Measurements from ENCODE around the gene TECPR1.

The TECPR1 gene

DNA sequence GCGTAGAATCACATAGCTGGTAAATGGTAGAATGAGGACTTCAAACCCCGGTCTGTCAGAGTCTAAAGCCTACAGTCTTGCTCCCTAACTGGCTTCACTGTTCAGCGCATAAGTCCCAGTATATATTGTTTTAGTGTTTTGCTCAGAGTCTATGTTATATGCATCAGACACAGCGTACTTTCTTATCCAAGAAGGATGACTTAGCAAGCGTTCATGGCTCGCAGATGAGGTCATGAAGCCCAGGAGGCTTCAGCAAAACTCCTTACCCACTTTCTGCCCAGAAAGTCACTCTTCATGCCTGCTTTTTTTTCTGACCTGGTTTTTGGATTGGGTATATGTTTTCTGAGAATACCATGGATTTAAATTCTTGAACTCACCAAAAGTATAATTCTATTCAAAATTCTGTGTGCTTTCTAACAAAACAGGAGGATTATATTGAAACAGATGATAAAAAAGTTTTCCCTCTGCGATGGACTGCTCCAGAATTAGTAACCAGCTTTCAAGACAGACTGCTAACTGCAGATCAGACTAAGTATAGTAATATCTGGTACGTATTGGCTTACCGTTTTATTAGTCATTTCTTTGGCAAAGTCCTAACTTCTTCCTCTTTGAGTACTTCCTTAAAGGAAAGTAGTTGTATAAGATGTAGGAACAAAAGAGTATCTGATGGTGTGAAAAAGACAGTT is 65.4 kb downstream of the TECPR1 start:
- DNase-seq, result no peak

DNA sequence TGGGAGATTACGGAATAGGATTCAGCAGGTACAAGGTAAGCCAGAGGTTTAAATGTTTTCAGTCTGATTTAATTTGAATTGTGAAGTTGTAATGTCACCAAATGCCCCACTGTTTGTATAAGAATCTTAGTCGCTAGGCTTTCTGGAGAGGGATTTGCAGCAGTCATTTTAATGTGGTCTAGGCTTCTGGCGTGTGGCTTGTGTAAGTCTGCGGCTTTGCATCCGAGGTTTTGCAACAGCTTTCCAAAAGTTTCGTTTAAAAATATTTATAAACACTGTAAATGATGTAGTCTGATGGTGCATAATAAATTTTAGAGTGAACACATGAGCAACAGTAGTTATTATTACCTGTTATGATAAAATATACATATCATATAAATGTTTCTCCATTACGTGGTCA is 66.9 kb downstream of the TECPR1 start:
- DNase-seq, result no peak

DNA sequence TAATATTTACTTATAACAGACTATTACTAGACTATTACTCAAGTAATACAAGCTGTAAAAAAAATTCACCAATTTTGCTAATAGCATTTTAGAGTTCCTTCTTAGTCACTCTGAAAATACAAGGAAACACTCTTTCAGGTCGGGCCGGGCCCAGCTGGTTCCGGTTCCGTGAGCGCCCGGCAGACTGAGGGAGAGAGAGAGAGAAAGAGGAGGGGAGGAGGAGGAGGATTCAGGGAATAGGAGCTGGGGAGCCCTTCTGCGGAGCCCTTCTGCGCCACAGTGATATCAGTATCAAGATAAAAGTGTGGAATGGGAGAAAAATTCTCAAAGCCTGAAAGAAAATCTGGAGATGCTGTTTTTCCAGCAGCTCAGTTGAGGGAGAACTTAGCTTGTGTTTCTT is 71.3 kb downstream of the TECPR1 start:
- no peak for DNase-seq

DNA sequence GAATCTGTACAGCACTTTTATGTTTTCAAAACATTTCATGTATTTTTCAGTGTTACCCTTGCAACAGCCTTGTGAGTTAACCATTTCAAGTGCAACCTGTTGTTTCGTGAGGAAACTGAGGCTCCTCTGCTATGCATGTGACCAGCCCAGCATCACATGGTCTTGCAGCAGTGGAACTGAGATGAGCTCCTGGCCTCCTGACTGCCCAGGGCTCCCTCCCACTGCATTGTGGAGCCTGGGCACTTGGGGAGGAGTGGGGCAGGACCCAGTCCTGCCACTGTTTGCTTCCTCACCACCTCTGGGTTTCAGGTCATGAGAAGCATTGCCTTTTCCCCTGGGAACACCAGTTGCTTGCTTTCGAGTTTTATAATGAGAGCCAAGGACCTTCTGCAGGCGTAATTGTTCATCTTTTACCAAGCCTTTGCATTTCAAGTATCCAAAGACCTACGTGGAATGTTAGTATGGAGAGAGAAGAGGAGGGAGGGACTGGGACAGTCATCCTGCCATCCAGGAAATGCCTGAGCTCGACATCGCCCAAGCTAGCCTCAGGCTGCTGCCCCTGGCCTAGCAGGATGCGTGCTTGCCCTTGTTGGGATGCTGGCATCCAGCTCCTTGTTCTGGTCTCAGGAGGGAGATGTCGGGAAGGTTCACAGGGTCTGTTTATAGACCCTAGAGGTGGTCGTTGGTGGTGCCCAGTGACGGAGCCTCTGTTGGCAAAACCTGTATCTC is 73.1 kb downstream of the TECPR1 start:
- DNase-seq, result no peak

DNA sequence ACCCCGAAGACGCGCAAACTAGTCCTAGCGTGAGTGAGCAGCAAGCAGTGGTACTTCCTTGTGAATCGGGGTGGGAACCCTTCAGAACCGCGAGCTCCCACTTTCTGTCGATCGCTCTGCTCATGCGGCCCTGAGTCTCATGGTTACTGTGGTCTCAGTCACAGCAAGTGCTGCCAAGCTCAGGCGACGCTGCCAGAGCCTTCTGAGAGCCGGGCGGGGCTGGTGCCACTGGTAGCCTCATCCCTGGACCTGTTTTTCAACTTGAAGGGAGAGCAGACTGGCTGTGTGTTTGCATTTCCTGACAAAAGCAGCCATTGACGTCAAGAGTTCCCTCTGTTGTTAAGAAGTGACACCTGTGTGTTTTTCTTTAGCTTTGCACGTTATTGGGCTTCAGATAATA is 73.7 kb downstream of the TECPR1 start:
- no peak for DNase-seq

DNA sequence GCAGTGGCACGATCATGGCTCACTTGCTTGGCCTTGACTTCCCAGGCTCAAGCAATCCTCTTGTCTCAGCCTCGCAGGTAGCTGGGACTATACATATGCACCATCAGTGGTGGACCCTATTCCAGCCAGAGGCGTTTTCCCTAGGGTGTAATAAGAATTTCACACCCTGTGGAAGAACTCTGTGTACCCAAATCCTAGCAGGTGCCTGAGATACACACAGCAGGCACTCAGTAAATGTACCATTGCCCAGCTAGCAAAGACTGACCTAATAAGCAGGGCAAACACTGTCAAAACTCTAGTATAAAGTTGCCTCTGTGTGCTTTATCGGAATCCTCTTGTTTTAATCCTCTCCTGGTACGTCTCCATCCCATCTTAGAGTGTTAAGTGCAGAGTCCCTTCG is 74.5 kb downstream of the TECPR1 start:
- DNase-seq, result no peak

DNA sequence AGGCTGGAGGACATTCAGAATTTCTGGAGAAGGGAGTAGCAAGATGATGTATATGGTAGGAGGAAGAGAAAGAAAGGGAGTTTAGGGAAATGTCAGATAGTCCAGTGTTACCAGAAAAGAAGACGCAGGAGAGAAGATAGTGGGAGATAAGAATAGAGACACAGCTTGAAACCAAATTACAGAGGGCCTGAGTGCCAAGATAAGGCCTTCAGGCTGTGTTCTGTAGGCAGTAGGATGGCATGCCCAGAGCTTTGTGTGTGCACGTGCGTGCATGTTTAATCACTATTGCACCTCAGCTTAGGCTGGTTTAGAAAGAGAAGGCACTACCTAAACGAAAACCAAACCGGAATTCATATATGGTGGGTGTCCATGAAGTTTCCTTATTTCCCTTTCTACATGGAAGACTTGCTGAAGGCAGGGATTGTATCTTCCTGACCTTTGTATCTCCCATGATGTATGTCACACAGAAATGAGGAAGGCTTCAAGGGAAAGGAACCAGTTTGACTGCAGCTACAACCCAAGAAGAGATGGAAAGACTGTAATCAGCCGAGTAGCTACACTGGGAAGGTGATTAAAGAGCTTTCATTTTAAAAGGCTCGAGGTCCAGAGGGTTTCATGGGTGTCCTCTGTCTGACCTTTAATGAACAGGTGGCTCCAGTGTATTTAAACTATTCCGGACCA is 76.6 kb downstream of the TECPR1 start:
- no peak for DNase-seq

DNA sequence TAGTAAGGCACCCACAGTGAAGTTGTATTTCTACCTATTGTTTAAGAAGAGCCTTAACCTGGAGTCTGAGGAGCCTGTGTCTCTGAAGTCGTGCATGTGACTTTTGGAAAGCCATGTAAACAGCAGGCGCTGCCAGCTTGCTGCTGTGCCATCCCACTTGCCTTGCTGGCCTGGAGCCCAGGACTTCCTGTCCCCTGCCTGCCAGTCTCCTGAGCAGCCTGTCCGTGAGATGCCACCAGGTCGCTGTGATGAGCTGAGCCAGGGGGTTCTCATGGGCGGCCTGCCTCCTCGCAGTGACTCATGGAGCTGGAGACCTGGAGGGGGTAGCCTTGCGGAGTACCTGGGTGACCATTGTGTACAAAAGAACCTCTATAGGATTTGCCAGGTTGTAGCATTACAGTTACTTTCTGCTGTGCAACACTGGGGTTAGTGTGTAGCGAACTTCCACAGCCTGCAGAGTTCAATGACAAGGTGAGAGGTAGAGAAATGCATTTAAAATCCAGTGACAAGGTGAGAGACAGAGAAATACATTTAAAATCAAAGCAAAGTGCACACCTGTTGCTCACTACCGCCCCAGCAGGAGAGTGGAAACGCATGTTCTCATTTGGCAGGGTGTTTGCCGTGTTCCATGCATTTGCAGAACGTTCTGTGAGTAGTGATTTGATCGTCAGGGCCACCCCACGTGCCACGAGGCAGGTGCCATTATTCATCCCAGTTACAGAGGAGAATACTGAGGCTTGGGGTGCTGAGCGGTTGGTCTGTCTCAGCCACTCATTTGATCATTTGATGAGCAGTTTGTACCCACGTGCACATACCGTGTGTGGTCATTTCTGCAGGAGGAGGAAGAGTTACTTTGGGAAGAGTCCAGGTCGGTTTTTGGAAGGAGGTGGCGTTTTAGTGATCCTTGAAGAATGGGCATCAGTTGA is 77.4 kb downstream of the TECPR1 start:
- DNase-seq, result no peak

DNA sequence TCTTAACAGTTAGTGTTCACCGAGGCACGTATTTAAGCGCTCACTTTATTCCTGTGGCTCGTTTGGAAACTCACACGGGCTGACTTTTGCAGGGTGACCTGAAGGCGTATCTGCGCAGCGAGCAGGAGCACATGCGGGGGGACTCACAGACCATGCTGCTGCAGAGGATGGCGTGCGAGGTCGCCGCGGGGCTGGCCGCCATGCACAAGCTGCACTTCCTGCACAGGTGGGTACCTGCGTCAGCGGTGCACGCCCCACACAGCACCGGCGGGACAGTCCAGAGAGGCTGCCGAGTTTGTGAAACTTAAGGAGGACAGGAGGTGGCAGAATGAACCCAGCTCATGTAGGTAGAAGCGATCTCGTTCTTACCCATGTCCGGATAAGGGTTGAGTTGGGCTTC is 80.6 kb downstream of the TECPR1 start:
- DNase-seq, result no peak

DNA sequence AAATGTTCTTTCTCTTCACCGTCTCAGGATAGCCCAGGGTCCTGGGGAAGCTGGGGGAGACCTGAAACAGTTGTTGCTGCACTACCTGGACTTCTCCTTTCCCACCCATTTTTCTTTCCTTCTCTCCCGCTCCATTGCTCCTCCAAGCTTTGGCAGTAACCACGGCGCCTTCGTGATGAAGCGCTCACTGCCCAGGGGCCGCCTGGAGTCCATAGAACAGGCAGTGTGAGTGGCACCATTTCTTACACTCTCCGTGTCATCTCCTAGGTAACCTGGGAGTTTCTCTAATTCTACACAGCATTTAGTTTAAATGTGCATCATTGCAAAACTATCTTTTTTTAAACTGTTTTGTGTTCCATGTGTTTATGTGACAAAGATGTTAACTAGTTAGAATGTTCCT is 81.1 kb downstream of the TECPR1 start:
- no peak for DNase-seq

DNA sequence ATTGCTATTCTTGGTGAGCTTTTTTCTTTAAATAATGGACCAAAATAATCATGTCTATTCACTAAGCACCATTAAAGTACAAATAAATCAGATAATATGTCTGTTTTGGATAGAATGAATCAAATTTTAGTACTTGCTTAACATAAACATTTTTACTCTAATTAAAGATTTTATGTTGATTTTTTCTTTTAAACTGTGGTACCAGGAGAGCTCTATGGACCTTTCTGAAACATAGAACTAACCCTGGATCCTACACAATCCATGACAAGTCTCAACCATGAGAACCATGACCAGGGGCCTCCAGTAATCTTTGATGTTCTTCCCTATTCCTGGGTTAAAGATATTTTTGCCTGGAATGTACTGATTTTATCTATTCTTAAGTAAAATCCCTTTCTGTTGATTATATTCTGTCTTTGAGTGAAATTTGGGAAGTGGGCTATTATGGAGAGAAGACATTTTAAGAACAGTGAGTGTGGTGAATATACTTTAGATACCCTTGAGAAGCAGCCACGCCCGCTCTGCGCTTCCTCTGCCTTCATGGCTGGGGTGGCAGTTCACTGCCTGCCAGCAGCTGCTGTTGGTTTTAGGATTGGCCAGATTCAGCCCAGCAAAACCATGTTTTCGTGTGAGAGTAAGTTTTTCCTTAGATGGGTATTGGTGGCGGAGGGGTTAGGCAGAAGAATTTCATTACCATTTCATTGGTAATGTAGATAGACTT is 83.0 kb downstream of the TECPR1 start:
- no peak for DNase-seq

DNA sequence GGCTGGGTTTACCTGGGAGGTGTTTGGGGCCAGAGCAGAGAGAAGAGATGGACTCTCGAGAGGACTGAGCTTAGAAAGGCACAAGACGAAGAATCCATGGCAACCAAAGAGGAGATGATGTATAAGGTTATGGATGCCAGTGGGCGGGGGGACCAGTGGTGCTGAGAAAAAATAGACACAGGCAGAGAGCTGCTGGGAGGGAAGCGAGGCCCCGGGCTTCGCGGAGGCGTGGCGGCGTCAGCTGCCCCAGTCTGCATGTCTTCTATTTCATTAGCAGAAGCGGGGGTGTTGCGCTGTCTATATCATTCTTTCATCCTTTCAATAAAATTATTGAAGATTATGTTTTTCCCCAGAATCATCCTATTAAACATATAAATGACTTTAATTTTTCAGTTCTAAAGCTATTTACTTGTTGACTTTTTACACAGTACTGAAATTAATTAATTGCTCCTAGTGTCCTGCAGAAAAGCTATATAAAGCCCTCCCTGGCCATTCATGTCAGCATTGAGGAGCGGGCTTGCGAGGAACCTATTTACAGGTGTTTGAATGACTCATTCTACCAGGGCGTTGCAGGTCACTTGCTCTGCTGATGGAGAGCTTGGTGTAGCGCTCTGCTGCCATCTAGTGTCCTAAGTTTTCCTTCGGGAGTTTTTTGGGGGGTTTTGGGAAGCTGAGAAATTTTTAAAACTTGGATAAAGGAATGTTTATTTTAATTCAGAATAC is 83.7 kb downstream of the TECPR1 start:
- DNase-seq, result peak; percentile 72

DNA sequence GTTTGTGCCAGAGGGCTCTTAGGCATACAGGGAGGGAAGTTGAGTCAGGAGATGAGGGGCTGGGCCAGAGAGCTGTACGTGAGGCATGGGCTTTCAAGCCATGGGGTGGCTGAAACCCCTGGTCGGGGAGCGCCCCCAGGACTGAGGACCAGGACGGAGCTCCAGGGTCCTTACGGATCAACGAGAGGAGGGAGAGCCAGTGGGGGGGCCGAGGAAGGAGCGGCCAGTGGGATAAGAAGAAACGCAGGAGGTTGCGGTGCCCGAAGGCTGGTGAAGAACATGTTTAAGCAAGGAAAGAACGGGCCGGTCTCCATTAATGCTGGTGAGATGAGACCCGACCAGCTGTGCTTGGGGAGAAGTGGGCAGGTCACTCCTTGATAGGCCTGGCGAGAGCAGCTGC is 84.4 kb downstream of the TECPR1 start:
- no peak for DNase-seq

DNA sequence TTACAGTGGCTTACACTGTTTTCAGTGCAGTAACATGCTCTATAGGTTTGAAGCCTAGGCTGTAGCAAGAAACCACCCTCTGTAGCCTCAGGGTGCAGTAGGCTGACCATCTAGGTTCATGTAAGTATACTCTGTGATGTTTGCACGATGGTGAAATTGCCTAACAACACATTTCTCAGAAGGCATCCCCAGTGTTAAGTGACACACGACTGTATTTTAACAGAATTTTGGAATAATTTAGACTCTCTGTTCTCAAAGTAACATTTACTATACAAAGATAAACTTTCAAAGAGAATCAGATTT is 85.4 kb downstream of the TECPR1 start:
- DNase-seq, result no peak

DNA sequence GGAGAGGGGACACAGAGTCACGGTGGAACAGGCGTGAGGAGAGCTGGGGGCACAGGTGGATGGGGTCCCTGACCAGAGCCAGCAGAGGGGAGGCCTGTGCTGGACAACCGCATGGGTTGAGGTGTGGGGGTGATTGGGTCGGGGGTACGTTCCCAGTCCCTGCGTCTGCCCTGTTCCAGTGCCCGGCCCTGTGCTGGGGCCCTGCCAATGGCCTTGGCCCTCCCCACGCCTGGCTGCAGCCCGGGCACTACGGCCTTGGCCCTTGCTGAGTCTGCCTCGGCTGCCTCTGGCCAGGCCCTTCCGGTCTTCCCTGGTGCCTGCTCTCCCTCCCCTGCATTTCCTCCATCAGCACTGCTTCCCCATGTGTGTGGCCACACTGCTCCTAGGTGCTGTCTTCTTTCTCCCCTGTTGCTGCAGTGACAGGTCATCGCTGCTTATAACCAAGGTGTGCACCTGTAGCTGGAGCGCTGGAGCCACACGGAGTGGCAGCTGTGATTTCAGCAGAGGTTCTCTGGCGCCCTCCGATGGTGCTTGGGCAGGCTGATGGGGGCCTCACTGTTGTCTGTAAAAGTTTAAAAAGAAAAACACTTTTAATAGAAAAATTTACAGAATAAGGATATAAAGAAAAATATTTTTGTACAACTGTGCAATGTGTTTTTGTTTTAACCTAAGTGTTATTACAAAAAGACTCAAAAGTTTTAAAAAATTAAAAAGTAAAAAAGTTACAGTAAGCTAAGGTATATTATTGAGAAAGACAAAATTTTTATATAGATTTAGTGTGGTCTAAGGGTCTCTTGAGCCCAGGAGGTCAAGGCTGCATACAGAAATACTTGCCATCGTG is 86.0 kb downstream of the TECPR1 start:
- DNase-seq, result peak; percentile 33

All from stimulated activated CD4-positive, alpha-beta T cell treated with anti-CD3 and anti-CD28 coated beads, Interleukin-4, amount 100 ng/mL, for 24 hours (primary cell).